ENCODE measurements around the gene GABBR2.

Gene GABBR2

GRCh38 chr9:98568234-98568908 is 140.4 kb downstream of the GABBR2 start:
- Histone ChIP-seq H3K9me3 (replicated peaks; ENCODE audit: insufficient read depth, low read length) (no peaks in the 10 kb centered on the region), H3K4me3 (ENCODE audit: low read length) (no peak overlapping the region), H3K27ac (ENCODE audit: low read length) (no peak overlapping the region), H3K9ac (ENCODE audit: low read length) (no peak overlapping the region), H2AFZ (ENCODE audit: low read length) (no peak overlapping the region), H3K36me3 (replicated peaks; ENCODE audit: insufficient read depth, low read length) (no peaks in the 10 kb centered on the region), H3K9me2 (replicated peaks; ENCODE audit: insufficient read depth, low read length) (no peaks in the 10 kb centered on the region), H3K4me2 (ENCODE audit: low read depth, low read length) (no peak overlapping the region), H3F3A (ENCODE audit: insufficient read depth, low read length) (no peaks in the 10 kb centered on the region), H4K20me1 (ENCODE audit: insufficient read depth, low read length) (no peaks in the 10 kb centered on the region), H3K4me1 (ENCODE audit: low read length) (no peaks in the 10 kb centered on the region), H3K79me2 (ENCODE audit: low read length) (no peaks in the 10 kb centered on the region), H3K27me3 (replicated peaks; ENCODE audit: insufficient read depth, low read length) (no peaks in the 10 kb centered on the region)
- no peak for TF ChIP-seq EZH2phosphoT487 (IDR thresholded peaks at IDR 0.05; ENCODE audit: low read length)
- TF ChIP-seq, protein P1, sequence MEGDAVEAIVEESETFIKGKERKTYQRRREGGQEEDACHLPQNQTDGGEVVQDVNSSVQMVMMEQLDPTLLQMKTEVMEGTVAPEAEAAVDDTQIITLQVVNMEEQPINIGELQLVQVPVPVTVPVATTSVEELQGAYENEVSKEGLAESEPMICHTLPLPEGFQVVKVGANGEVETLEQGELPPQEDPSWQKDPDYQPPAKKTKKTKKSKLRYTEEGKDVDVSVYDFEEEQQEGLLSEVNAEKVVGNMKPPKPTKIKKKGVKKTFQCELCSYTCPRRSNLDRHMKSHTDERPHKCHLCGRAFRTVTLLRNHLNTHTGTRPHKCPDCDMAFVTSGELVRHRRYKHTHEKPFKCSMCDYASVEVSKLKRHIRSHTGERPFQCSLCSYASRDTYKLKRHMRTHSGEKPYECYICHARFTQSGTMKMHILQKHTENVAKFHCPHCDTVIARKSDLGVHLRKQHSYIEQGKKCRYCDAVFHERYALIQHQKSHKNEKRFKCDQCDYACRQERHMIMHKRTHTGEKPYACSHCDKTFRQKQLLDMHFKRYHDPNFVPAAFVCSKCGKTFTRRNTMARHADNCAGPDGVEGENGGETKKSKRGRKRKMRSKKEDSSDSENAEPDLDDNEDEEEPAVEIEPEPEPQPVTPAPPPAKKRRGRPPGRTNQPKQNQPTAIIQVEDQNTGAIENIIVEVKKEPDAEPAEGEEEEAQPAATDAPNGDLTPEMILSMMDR (IDR thresholded peaks at IDR 0.05; ENCODE audit: low read length) = no peak
- TF ChIP-seq EZH2 (optimal IDR thresholded peaks at IDR 0.05; ENCODE audit: low read depth, low read length) = no peak
- no peak for DNase-seq

- no peaks in the 10 kb centered on the region for H3K4me1 ChIP-seq (ENCODE audit: low read length)
- H3K9me2 ChIP-seq (replicated peaks; ENCODE audit: insufficient read depth, low read length) = no peaks in the 10 kb centered on the region
- no peaks in the 10 kb centered on the region for H3K9me3 ChIP-seq (replicated peaks; ENCODE audit: insufficient read depth, low read length)
- H3K9ac ChIP-seq (ENCODE audit: low read length) = no peak overlapping the region
- H3K27me3 ChIP-seq (replicated peaks; ENCODE audit: insufficient read depth, low read length) = no peaks in the 10 kb centered on the region
- H3K79me2 ChIP-seq (ENCODE audit: low read length) = no peaks in the 10 kb centered on the region
- no peak overlapping the region for H3K4me3 ChIP-seq (ENCODE audit: low read length)
- DNase-seq = no peak
- no peak overlapping the region for H2AFZ ChIP-seq (ENCODE audit: low read length)
- H3K27ac ChIP-seq (ENCODE audit: low read length) = no peak overlapping the region
- no peak for TF ChIP-seq EZH2phosphoT487 (IDR thresholded peaks at IDR 0.05; ENCODE audit: low read length)
- TF ChIP-seq EZH2 (optimal IDR thresholded peaks at IDR 0.05; ENCODE audit: low read depth, low read length) = no peak
- TF ChIP-seq, protein P1 (IDR thresholded peaks at IDR 0.05; ENCODE audit: low read length) = no peak
- no peak overlapping the region for H3K4me2 ChIP-seq (ENCODE audit: low read depth, low read length)
- no peaks in the 10 kb centered on the region for H3K36me3 ChIP-seq (replicated peaks; ENCODE audit: insufficient read depth, low read length)
- H3F3A ChIP-seq (ENCODE audit: insufficient read depth, low read length) = no peaks in the 10 kb centered on the region
- no peaks in the 10 kb centered on the region for H4K20me1 ChIP-seq (ENCODE audit: insufficient read depth, low read length)
These were observed 141.0 kb downstream of the GABBR2 start for GRCh38 chr9:98567540-98568233.

- Histone ChIP-seq H3K9ac (ENCODE audit: low read length) (no peak overlapping the region), H4K20me1 (ENCODE audit: insufficient read depth, low read length) (no peaks in the 10 kb centered on the region), H3K9me3 (replicated peaks; ENCODE audit: insufficient read depth, low read length) (no peaks in the 10 kb centered on the region), H3K4me1 (ENCODE audit: low read length) (no peaks in the 10 kb centered on the region), H3K27me3 (replicated peaks; ENCODE audit: insufficient read depth, low read length) (no peaks in the 10 kb centered on the region), H3K4me2 (ENCODE audit: low read depth, low read length) (no peak overlapping the region), H3K79me2 (ENCODE audit: low read length) (no peaks in the 10 kb centered on the region), H3F3A (ENCODE audit: insufficient read depth, low read length) (no peaks in the 10 kb centered on the region), H3K9me2 (replicated peaks; ENCODE audit: insufficient read depth, low read length) (no peaks in the 10 kb centered on the region), H3K4me3 (ENCODE audit: low read length) (no peak overlapping the region), H2AFZ (ENCODE audit: low read length) (no peak overlapping the region), H3K36me3 (replicated peaks; ENCODE audit: insufficient read depth, low read length) (no peaks in the 10 kb centered on the region), H3K27ac (ENCODE audit: low read length) (no peak overlapping the region)
- TF ChIP-seq EZH2phosphoT487 (IDR thresholded peaks at IDR 0.05; ENCODE audit: low read length) (no peak), EZH2 (optimal IDR thresholded peaks at IDR 0.05; ENCODE audit: low read depth, low read length) (no peak)
- TF ChIP-seq, protein P1 (IDR thresholded peaks at IDR 0.05; ENCODE audit: low read length) = no peak
- DNase-seq = no peak
These were observed 143.3 kb downstream of the GABBR2 start for GRCh38 chr9:98565152-98566135.

Data from MM.1S (cell line).